Retinal pigment epithelial cell (primary cell): Measurements from ENCODE around the gene SPATA25.
A peak's percentile ranks its signal among the peaks of the same experiment; 100 is the strongest.

Source experiments
- DNase-seq: peaks from one replicate; pipeline ENCODE4 v3.0.0-alpha.2; 2010; ENCODE audit warnings: low read depth
- H3K4me3 ChIP-seq: 2 replicates; pipeline ENCODE4 v1.5.1; 2011; ENCODE audit warnings: mild to moderate bottlenecking, low read length, control low read depth, moderate library complexity
- TF ChIP-seq, protein P1 (sequence below): conservative IDR thresholded peaks from 2 replicates; pipeline ENCODE4 v1.5.1; 2011; ENCODE audit warnings: low read depth, low read length, control low read depth, inconsistent platforms

SPATA25 gene

DNA sequence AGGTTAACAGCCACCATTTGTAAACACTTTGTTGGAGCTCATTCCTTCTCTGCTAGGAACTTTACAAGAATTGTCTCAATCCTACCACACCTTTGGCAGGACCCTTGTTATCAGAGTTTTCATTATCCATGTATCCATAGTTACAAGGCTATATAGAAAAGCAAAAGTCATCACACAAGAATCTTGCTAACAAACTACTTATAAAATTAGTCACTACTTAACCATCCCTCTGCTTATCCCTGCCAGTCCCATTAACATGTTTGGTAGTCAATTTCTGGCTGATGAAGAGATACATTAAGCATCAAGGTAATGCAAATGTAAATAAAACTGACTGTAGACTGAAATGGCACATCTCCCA, 19.6 kb downstream of the SPATA25 start:
- TF ChIP-seq, protein P1, sequence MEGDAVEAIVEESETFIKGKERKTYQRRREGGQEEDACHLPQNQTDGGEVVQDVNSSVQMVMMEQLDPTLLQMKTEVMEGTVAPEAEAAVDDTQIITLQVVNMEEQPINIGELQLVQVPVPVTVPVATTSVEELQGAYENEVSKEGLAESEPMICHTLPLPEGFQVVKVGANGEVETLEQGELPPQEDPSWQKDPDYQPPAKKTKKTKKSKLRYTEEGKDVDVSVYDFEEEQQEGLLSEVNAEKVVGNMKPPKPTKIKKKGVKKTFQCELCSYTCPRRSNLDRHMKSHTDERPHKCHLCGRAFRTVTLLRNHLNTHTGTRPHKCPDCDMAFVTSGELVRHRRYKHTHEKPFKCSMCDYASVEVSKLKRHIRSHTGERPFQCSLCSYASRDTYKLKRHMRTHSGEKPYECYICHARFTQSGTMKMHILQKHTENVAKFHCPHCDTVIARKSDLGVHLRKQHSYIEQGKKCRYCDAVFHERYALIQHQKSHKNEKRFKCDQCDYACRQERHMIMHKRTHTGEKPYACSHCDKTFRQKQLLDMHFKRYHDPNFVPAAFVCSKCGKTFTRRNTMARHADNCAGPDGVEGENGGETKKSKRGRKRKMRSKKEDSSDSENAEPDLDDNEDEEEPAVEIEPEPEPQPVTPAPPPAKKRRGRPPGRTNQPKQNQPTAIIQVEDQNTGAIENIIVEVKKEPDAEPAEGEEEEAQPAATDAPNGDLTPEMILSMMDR: no peak
- DNase-seq: peak; percentile 46
- H3K4me3 ChIP-seq: no peak overlapping the region

DNA sequence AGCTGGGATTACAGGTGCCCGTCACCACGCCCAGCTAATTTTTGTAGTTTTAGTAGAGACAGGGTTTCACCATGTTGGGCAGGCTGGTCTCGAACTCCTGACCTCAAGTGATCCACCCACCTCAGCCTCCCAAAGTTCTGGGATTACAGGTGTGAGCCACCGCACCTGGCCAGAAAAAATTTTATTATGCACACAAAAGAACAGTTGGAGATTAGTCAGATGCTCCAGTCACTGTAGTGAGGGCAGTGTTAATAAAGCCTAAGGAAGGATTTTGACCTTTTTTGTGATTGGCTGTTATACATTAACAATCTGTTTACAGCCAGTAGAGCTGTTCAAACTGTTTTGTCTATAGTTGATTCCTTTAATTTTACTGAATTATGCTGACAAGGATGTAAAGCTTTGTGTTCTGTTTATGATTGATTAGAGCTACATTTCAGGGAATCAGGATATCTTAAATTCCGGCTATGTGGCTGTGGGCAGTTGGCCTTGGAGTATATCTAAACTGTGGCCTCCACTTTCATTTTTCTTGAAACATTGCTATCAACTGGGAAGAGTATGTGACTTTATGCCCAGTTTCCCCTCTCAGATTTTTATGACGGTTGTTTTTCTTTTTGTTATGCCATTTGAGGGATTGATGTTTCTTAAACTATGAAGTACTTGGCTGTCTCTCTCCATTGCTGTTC, 20.1 kb downstream of the SPATA25 start:
- DNase-seq: no peak
- TF ChIP-seq, protein P1: no peak
- no peak overlapping the region for H3K4me3 ChIP-seq

DNA sequence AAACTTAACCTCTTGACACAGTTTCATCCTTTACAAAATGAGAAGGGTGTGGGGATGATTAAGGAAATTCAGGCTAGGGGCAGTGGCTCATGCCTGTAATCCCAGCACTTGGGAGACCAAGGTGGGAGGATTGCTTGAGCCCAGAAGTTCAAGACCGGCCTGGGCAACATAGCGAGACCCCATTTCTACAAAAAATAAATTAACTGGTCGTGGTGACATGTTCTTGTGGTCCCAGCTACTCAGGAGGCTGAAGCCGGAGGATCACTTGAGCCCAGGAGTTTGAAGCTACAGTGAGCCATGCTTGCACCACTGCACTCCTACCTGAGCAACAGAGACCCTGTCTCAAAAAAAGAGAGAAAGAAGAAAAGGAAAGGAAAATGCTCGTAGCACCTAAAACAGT, 21.0 kb downstream of the SPATA25 start:
- DNase-seq: no peak
- TF ChIP-seq, protein P1: no peak
- no peak overlapping the region for H3K4me3 ChIP-seq

DNA sequence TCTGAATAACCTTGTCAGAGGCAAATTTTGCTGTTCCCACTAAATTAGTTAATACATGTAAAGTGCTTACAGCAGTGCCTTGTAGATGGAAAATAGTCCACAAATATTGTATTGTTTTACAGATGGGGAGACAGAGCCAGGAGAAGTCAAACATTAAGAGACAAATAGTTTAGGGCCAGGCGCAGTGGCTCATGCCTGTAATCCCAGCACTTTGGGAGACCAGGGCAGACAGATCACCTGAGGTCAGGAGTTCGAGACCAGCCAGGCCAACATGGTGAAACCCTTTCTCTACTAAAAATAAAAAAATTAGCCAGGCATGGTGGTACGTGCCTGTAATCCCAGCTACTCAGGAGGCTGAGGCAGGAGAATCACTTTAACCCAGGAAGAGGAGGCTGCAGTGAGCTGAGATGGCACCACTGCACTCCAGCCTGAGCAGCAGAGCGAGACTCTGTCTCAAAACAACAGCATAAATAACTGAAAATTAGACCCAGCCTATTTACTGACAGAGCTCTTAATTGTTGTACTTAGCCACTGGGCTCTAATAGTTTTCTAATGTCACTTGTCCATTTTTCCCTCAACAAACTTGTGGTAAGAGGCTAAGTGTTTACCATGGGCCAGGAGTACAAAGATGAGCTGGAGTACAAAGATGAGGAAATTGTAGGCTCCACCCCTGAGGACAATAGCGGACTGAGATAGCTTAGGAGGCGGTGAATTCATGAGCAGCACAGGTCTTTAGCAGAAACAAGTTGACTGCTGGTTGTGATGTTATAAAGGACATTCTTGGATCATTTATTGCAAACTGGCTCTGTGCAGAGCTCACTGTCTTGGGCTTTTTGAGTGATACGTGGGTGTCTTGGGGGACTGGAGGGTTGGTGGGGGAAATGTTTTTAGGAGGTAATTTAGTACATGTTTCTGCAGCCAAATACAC, 23.6 kb downstream of the SPATA25 start:
- H3K4me3 ChIP-seq: no peak overlapping the region
- TF ChIP-seq, protein P1: no peak
- DNase-seq: no peak

DNA sequence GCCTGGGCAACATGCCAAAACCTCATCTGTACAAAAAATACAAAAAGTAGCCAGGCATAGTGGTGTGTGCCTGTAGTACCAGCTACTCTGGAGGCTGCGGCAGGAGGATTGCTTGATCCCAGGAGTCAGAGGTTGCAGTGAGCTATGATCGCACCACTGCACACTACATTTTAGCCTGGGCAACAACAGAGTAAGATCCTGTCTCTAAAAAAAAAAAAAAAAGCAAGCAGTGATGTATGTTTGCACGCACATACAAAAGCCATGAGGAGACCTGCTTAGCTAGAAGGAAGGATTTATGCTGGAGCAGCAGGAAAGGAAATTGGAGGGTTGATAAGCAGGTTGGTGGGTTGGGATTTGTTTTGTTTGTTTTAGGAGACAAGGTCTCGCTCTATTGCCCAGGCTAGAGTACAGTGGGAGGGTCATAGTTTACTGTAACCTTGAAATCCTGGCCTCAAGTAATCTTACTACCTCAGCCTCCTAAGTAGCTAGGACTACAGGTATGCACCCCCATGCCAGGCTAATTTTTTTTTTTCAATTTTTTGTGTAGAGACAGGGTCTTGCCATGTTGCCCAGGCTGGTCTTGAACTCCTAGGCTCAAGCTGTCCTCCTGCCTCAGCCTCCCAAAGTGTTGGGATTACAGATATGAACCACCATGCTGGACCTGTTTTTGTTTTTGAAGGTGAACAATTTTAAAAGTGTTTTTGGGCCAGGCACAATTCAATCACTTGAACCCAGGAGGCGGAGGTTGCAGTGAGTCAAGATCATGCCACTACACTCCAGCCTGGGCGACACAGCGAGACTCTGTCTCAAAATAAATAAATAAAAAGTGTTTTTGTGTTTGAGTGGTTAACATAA, 26.0 kb downstream of the SPATA25 start:
- DNase-seq: no peak
- TF ChIP-seq, protein P1: no peak
- H3K4me3 ChIP-seq: no peak overlapping the region

DNA sequence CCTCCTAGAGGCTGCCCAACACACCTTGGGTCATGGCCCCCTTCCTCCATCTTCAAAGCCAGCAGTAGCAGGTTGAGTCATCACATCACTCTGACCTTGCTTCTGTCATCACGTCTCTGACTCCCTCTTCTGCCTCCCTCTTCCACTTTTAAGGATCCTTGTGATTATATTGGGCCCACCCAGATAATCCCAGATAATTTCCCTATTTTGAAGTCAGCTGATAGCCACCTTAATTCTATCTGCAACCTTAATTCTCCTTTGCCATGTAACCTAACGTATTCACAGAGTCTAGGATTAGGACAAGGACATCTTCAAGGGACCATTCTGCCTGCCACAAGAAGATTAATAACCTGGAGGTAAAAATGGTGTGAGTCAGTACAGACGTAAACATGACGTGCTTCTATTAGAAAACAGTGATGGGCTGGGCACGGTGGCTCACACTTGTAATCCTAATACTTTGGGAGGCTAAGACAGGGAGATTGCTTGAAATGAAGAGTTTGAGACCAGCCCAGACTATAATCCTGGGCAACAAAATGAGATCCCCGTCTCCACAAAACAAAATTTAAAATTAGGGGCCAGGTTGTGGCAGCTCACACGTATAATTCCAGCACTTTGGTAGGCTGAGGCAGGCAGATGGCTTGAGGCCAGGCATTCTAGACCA, 26.7 kb downstream of the SPATA25 start:
- TF ChIP-seq, protein P1: no peak
- no peak overlapping the region for H3K4me3 ChIP-seq
- no peak for DNase-seq
